D721Med (cell line): ENCODE measurements around the gene IL37.

Experiments
- DNase-seq: peaks from one replicate; pipeline ENCODE4 v3.0.0; 2011; ENCODE audit warnings: low spot score; ENCODE audit not compliant: insufficient read length
- FAIRE-seq: peaks from 2 replicates; lab custom pipeline; 2011; peaks lifted over from hg19 to GRCh38; lab: Jason Lieb, UNC
- CTCF ChIP-seq: IDR thresholded peaks from 2 replicates; pipeline ENCODE4 v1.5.1; 2012; ENCODE audit warnings: mild to moderate bottlenecking, control low read depth; ENCODE audit not compliant: insufficient read depth; ENCODE audit errors: missing control alignments

IL37 gene

GRCh38 chr2:112883669-112884068 is 27.3 kb upstream of the IL37 start:
- FAIRE-seq: no peak
- no peak for DNase-seq
- TF ChIP-seq CTCF: no peak

- peak; percentile 45 for DNase-seq
- peak; percentile 64 for TF ChIP-seq CTCF
- FAIRE-seq: no peak
Observed at GRCh38 chr2:112884869-112885505, 26.0 kb upstream of the IL37 start.

GRCh38 chr2:112885506-112885902 is 25.5 kb upstream of the IL37 start:
- FAIRE-seq (no peak), DNase-seq (no peak)
- no peak for TF ChIP-seq CTCF

GRCh38 chr2:112886291-112886690 is 24.7 kb upstream of the IL37 start:
- no peak for DNase-seq
- no peak for TF ChIP-seq CTCF
- FAIRE-seq: no peak

- no peak for TF ChIP-seq CTCF
- no peak for DNase-seq
- FAIRE-seq: no peak
Observed at GRCh38 chr2:112887964-112888749, 22.8 kb upstream of the IL37 start.

GRCh38 chr2:112889976-112890375 is 21.0 kb upstream of the IL37 start:
- FAIRE-seq (no peak), DNase-seq (no peak)
- no peak for TF ChIP-seq CTCF

- FAIRE-seq (no peak), DNase-seq (no peak)
- no peak for TF ChIP-seq CTCF
Observed at GRCh38 chr2:112891385-112891831, 19.6 kb upstream of the IL37 start.
